Astrocyte of the cerebellum (primary cell): ENCODE measurements around the gene BTG4.

Experiments
- DNase-seq: peaks from one replicate; pipeline ENCODE4 v3.0.0-alpha.2; 2011; ENCODE audit warnings: low read depth
- H3K4me3 ChIP-seq: 2 replicates; pipeline ENCODE4 v1.5.1; 2011; ENCODE audit warnings: mild to moderate bottlenecking, low read depth, low read length, moderate library complexity
- in situ Hi-C: cut with HindIII; loops from 2 replicates; pipeline ENCODE4 v1.10.0; 2017; ENCODE audit warnings: low sequenced_read_pairs
- TF ChIP-seq, protein P1 (sequence below): IDR thresholded peaks from 2 replicates; pipeline ENCODE4 v1.5.1; 2012; ENCODE audit warnings: low read length, low read depth, moderate library complexity, mild to moderate bottlenecking; ENCODE audit errors: missing control alignments

BTG4 gene

DNA sequence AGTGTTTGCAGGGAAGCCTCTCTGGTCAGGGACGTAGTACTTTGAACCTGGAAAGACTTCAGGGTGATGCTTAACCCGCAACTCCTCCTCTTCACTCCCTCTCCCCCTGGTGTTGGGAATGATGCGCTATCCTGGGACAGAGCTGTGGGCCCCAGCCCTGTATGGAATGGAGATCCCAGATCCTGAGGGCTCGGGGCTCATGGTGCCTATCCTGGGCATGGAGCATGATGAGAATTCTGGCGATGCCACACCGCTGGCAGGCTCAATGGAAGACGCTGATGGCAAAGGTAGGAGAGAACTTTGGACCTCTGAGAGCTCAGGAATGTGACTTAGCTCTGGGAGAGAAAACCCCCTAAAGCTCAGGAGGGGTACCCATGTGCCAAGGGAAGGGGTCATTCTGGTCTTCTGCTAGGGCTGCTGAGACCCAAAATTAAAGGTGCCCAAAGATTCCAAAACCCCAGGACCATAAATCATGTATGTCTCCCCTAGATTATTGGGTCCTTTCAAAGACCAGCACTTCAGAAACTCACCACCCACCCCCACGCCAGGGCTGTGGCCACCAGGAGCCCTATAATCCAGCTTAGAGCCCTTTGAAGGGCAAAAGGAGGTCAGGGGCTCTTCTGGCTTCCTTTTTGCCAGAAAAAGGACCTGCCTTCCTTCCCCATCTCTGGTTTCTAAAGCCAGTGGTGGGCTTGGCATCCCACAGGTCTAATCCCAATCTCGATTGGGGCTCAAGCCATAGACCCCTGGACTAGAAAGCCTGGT is 52.5 kb downstream of the BTG4 start:
- TF ChIP-seq, protein P1, sequence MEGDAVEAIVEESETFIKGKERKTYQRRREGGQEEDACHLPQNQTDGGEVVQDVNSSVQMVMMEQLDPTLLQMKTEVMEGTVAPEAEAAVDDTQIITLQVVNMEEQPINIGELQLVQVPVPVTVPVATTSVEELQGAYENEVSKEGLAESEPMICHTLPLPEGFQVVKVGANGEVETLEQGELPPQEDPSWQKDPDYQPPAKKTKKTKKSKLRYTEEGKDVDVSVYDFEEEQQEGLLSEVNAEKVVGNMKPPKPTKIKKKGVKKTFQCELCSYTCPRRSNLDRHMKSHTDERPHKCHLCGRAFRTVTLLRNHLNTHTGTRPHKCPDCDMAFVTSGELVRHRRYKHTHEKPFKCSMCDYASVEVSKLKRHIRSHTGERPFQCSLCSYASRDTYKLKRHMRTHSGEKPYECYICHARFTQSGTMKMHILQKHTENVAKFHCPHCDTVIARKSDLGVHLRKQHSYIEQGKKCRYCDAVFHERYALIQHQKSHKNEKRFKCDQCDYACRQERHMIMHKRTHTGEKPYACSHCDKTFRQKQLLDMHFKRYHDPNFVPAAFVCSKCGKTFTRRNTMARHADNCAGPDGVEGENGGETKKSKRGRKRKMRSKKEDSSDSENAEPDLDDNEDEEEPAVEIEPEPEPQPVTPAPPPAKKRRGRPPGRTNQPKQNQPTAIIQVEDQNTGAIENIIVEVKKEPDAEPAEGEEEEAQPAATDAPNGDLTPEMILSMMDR, result no peak
- DNase-seq, result no peak
- in situ Hi-C loops, result no loop called here

GRCh38 chr11:111457731-111458368 is 54.3 kb downstream of the BTG4 start:
- in situ Hi-C loops, result no loop called here
- DNase-seq, result no peak
- no peak overlapping the region for H3K4me3 ChIP-seq
- TF ChIP-seq, protein P1, result no peak

More for the DNA sequence above, 52.5 kb downstream of the BTG4 start:
- no peak overlapping the region for H3K4me3 ChIP-seq

DNA sequence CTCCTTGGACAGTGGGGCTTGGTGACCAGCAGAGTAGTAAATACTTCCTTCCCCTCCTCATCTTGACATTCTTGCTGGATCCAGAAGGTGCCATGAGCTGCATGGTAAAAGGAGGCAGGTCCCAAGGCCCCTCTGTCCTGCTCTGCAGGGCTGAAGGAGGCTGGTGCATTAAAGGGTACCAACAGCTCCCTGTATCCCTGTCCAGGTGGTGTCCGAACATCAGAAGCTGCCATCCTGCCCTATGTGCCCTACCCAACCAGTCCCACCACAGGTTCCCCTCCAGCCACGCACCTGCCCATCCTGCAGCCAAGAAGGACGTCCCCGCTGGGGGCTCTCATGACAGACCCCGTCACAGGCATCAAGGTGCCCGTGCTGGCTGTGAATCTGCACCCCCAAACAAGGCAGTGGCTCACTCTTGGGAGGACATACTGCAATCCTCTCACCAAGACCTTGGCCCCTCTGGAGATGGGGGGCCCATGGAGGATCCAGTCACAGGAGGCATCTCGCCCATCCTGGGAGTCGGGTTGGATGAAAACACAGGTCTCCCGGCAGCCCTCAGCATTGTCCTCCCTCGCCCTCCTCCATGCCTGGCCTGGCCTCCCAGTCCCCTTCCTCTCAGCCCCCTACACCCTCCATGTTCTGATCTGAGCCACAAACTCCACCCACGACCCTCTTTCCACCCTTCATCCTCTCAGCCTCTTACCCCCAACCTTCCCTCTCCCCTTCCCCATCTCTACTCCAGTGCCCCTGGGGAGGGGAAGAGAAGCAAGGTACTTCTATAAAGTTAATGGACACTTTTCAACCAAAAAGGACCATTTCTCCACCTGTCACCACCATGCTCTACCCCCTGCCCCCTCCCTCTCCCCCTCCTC is 55.1 kb downstream of the BTG4 start:
- no peak overlapping the region for H3K4me3 ChIP-seq

GRCh38 chr11:111456086-111456858 is 55.9 kb downstream of the BTG4 start:
- no peak for DNase-seq
- in situ Hi-C loops, result no loop called here
- TF ChIP-seq, protein P1, result no peak
- H3K4me3 ChIP-seq, result no peak overlapping the region

More for the DNA sequence above, 55.1 kb downstream of the BTG4 start:
- in situ Hi-C loops, result no loop called here
- no peak for DNase-seq
- TF ChIP-seq, protein P1, result no peak

- in situ Hi-C loops, result no loop called here
- DNase-seq, result no peak
Observed at GRCh38 chr11:111455291-111456085, 56.7 kb downstream of the BTG4 start.

More at GRCh38 chr11:111455291-111456085, 56.7 kb downstream of the BTG4 start:
- H3K4me3 ChIP-seq, result no peak overlapping the region
- TF ChIP-seq, protein P1, result no peak
